Measurements from ENCODE around the gene ANKH. TPM values are rescaled to one million over a fixed set of nuclear protein-coding genes. Genes with fewer than 3 reads are reported as not detected.

The ANKH gene
- total RNA-seq, 2 donors from 2014 or later, result 76.5 to 106 TPM

- H3K4me1 ChIP-seq (replicated peaks), result peaks cover 17% of the 10 kb centered on the region
- WGBS, result 92% methylated on average over 9 of the region's 9 CpGs
- no peak for DNase-seq (ENCODE audit: low spot score)
- intact Hi-C loops (cut with DNase I), result no loop called here
- no peaks in the 10 kb centered on the region for H3K27me3 ChIP-seq (replicated peaks; ENCODE audit: insufficient read depth)
- H3K27ac ChIP-seq, result peak overlapping the region; percentile 57 to 62
- TF ChIP-seq CTCF (IDR thresholded peaks at IDR 0.05) (no peak), POLR2A (IDR thresholded peaks at IDR 0.05) (no peak), POLR2AphosphoS5 (IDR thresholded peaks at IDR 0.05) (no peak)
- H3K36me3 ChIP-seq, result peaks cover 0 to 4% of the 10 kb centered on the region in 2 donors
- H3K4me3 ChIP-seq, result no peak overlapping the region
- H3K9me3 ChIP-seq, result no peaks in the 10 kb centered on the region
Observed at GRCh38 chr5:14742498-14742897, 129.1 kb downstream of the ANKH start.

GRCh38 chr5:14741801-14742440, 129.7 kb downstream of the ANKH start:
- Histone ChIP-seq H3K27ac (peak overlapping the region in 1 of 2 donors; percentile 57), H3K36me3 (peaks cover 0 to 4% of the 10 kb centered on the region in 2 donors), H3K4me3 (no peak overlapping the region), H3K4me1 (replicated peaks) (peaks cover 17% of the 10 kb centered on the region), H3K9me3 (no peaks in the 10 kb centered on the region), H3K27me3 (replicated peaks; ENCODE audit: insufficient read depth) (no peaks in the 10 kb centered on the region)
- intact Hi-C loops (cut with DNase I), result no loop called here
- WGBS, result 95% methylated on average over 11 of the region's 11 CpGs
- no peak for DNase-seq (ENCODE audit: low spot score)
- TF ChIP-seq POLR2A (IDR thresholded peaks at IDR 0.05) (no peak), CTCF (IDR thresholded peaks at IDR 0.05) (no peak), POLR2AphosphoS5 (IDR thresholded peaks at IDR 0.05) (no peak)

- intact Hi-C loops (cut with DNase I), result no loop called here
- H3K27me3 ChIP-seq (replicated peaks; ENCODE audit: insufficient read depth), result no peaks in the 10 kb centered on the region
Observed at GRCh38 chr5:14741131-14741530, 130.4 kb downstream of the ANKH start.

GRCh38 chr5:14739981-14740380, 131.6 kb downstream of the ANKH start:
- no peak for DNase-seq (ENCODE audit: low spot score)
- H3K4me3 ChIP-seq, result no peak overlapping the region
- no peaks in the 10 kb centered on the region for H3K9me3 ChIP-seq
- no peak for TF ChIP-seq CTCF (IDR thresholded peaks at IDR 0.05)
- no peak for TF ChIP-seq POLR2AphosphoS5 (IDR thresholded peaks at IDR 0.05)
- WGBS, result 91% methylated on average over 5 of the region's 5 CpGs
- intact Hi-C loops (cut with DNase I), result no loop called here
- H3K27me3 ChIP-seq (replicated peaks; ENCODE audit: insufficient read depth), result no peaks in the 10 kb centered on the region
- no peak overlapping the region for H3K27ac ChIP-seq
- peaks cover 16% of the 10 kb centered on the region for H3K4me1 ChIP-seq (replicated peaks)
- H3K36me3 ChIP-seq, result peaks cover 0 to 4% of the 10 kb centered on the region in 2 donors

More at GRCh38 chr5:14741131-14741530, 130.4 kb downstream of the ANKH start:
- Histone ChIP-seq H3K36me3 (peaks cover 0 to 4% of the 10 kb centered on the region in 2 donors), H3K27ac (no peak overlapping the region), H3K9me3 (no peaks in the 10 kb centered on the region), H3K4me1 (replicated peaks) (peaks cover 17% of the 10 kb centered on the region), H3K4me3 (no peak overlapping the region)
- TF ChIP-seq CTCF (IDR thresholded peaks at IDR 0.05) (no peak), POLR2AphosphoS5 (IDR thresholded peaks at IDR 0.05) (no peak), POLR2A (IDR thresholded peaks at IDR 0.05) (no peak)
- no peak for DNase-seq (ENCODE audit: low spot score)
- WGBS, result 95% methylated on average over 13 of the region's 13 CpGs

- Histone ChIP-seq H3K4me3 (no peak overlapping the region), H3K27ac (peak overlapping the region in 1 of 2 donors; percentile 1)
- TF ChIP-seq CTCF (IDR thresholded peaks at IDR 0.05) (no peak), POLR2AphosphoS5 (IDR thresholded peaks at IDR 0.05) (no peak), POLR2A (IDR thresholded peaks at IDR 0.05) (no peak)
Observed at GRCh38 chr5:14739538-14739937, 132.0 kb downstream of the ANKH start.

More at GRCh38 chr5:14739538-14739937, 132.0 kb downstream of the ANKH start:
- Histone ChIP-seq H3K9me3 (no peaks in the 10 kb centered on the region), H3K4me1 (replicated peaks) (peaks cover 11% of the 10 kb centered on the region), H3K36me3 (peaks cover 0 to 4% of the 10 kb centered on the region in 2 donors), H3K27me3 (replicated peaks; ENCODE audit: insufficient read depth) (no peaks in the 10 kb centered on the region)
- no peak for DNase-seq (ENCODE audit: low spot score)
- 83% methylated on average over 3 of the region's 3 CpGs for WGBS
- intact Hi-C loops (cut with DNase I), result no loop called here

All from prostate gland (tissue), 2 donors.